WTC11 (cell line): ENCODE results near the gene MDK. TPM values are rescaled to one million over a fixed set of nuclear protein-coding genes. Genes with fewer than 3 reads are reported as not detected.

ENCODE experiments used
- AFF4 ChIP-seq: sonication (generic); formaldehyde crosslinking; IDR thresholded peaks from 2 replicates; pipeline ENCODE4 v1.8.1; 2023; ENCODE audit warnings: mild to moderate bottlenecking, missing genetic modification reagents, borderline replicate concordance
- ARID4B ChIP-seq: sonication (generic); formaldehyde crosslinking; IDR thresholded peaks from 2 replicates; pipeline ENCODE4 v1.8.0; 2023; ENCODE audit warnings: missing genetic modification reagents, mild to moderate bottlenecking, borderline replicate concordance
- ATF3 ChIP-seq: sonication (generic); formaldehyde crosslinking; conservative IDR thresholded peaks from 2 replicates; pipeline ENCODE4 v1.8.1; 2022; ENCODE audit warnings: mild to moderate bottlenecking, missing genetic modification reagents
- ATF6 ChIP-seq: sonication (generic); formaldehyde crosslinking; IDR thresholded peaks from 2 replicates; pipeline ENCODE4 v1.8.1; 2023; ENCODE audit warnings: mild to moderate bottlenecking, missing genetic modification reagents
- CREB1 ChIP-seq: sonication (generic); formaldehyde crosslinking; IDR thresholded peaks from 2 replicates; pipeline ENCODE4 v1.8.0; 2023; ENCODE audit warnings: mild to moderate bottlenecking, missing genetic modification reagents
- CTCF ChIP-seq: fragments of 200-600 bp; IDR thresholded peaks from 2 replicates; pipeline ENCODE4 v1.8.0; 2022; ENCODE audit warnings: antibody characterized with exemption
- FOXK1 ChIP-seq: sonication (generic); formaldehyde crosslinking; IDR thresholded peaks from 2 replicates; pipeline ENCODE4 v1.8.0; 2022; ENCODE audit warnings: mild to moderate bottlenecking, moderate library complexity, missing genetic modification reagents
- GTF2I ChIP-seq: fragments of 250-450 bp; sonication (Bioruptor Pico); conservative IDR thresholded peaks from 2 replicates; pipeline ENCODE4 v1.4.0; 2021; ENCODE audit warnings: mild to moderate bottlenecking
- HMGA2 ChIP-seq: fragments of 250-450 bp; sonication (Bioruptor Pico); IDR thresholded peaks from 2 replicates; pipeline ENCODE4 v1.4.0; 2021; ENCODE audit warnings: mild to moderate bottlenecking, moderate library complexity
- IRF1 ChIP-seq: sonication (generic); formaldehyde crosslinking; IDR thresholded peaks from 2 replicates; pipeline ENCODE4 v1.8.0; 2023; ENCODE audit warnings: missing genetic modification reagents
- JUN ChIP-seq: sonication (generic); formaldehyde crosslinking; IDR thresholded peaks from 2 replicates; pipeline ENCODE4 v1.8.0; 2023; ENCODE audit warnings: mild to moderate bottlenecking, missing genetic modification reagents
- PRDM15 ChIP-seq: sonication (generic); formaldehyde crosslinking; IDR thresholded peaks from 2 replicates; pipeline ENCODE4 v1.8.0; 2022; ENCODE audit warnings: missing genetic modification reagents
- RORB ChIP-seq: fragments of 250-450 bp; sonication (Bioruptor Pico); IDR thresholded peaks from 2 replicates; pipeline ENCODE4 v1.9.0; 2021; ENCODE audit warnings: mild to moderate bottlenecking
- SMAD4 ChIP-seq: sonication (generic); formaldehyde crosslinking; IDR thresholded peaks from 2 replicates; pipeline ENCODE4 v1.8.0; 2022; ENCODE audit warnings: mild to moderate bottlenecking, missing genetic modification reagents
- STAT6 ChIP-seq: sonication (generic); formaldehyde crosslinking; conservative IDR thresholded peaks from 2 replicates; pipeline ENCODE4 v1.8.1; 2023; ENCODE audit warnings: mild to moderate bottlenecking, low read depth, missing genetic modification reagents, moderate library complexity
- TEAD1 ChIP-seq: sonication (generic); formaldehyde crosslinking; IDR thresholded peaks from 2 replicates; pipeline ENCODE4 v1.8.0; 2022; ENCODE audit warnings: mild to moderate bottlenecking, missing genetic modification reagents
- ZNF219 ChIP-seq: sonication (generic); formaldehyde crosslinking; IDR thresholded peaks from 2 replicates; pipeline ENCODE4 v1.8.0; 2023; ENCODE audit warnings: missing genetic modification reagents, mild to moderate bottlenecking, borderline replicate concordance
- ZNF317 ChIP-seq: sonication (generic); formaldehyde crosslinking; IDR thresholded peaks from 2 replicates; pipeline ENCODE4 v1.8.1; 2023; ENCODE audit warnings: low read depth, mild to moderate bottlenecking, moderate library complexity, missing genetic modification reagents, borderline replicate concordance
- total RNA-seq: library from RNA; stranded (reverse); gene quantifications from 3 replicates; pipeline ENCODE4 v1.2.3, GENCODE V29; 2021

MDK gene
- total RNA-seq, 1 experiment from 2014 or later = 560 TPM

GRCh38 chr11:46381048-46381818, at the start of gene MDK (continued):
- no peak for TF ChIP-seq CTCF
- 0 out of 2 replicates have a peak, but pooled peaks have one; percentile 36 for TF ChIP-seq JUN
- TF ChIP-seq FOXK1 (CRISPR knock-in tag) = peak; percentile 7; the same call in 1 of the 2 replicates
- TF ChIP-seq STAT6 (CRISPR knock-in tag) = no peak
- TF ChIP-seq ZNF317 (CRISPR knock-in tag) = no peak
- no peak for TF ChIP-seq CREB1
- TF ChIP-seq GTF2I = no peak
- TF ChIP-seq SMAD4 (CRISPR knock-in tag) = no peak
- no peak for TF ChIP-seq AFF4
- TF ChIP-seq ATF6 (CRISPR knock-in tag) = no peak
- no peak for TF ChIP-seq ATF3
- TF ChIP-seq IRF1 (CRISPR knock-in tag) = no peak
- TF ChIP-seq RORB (CRISPR knock-in tag) = no peak
- TF ChIP-seq TEAD1 = no peak
- no peak for TF ChIP-seq HMGA2
- 0 out of 2 replicates have a peak, but pooled peaks have one; percentile 18 for TF ChIP-seq ARID4B
- TF ChIP-seq PRDM15 (CRISPR knock-in tag) = no peak
- TF ChIP-seq ZNF219 (CRISPR knock-in tag) = no peak
